D721Med (cell line): Measurements from ENCODE around the gene PCNX3.

ENCODE experiments used
- DNase-seq: peaks from one replicate; pipeline ENCODE4 v3.0.0; 2011; ENCODE audit warnings: low spot score; ENCODE audit not compliant: insufficient read length
- FAIRE-seq: peaks from 2 replicates; lab custom pipeline; 2011; peaks lifted over from hg19 to GRCh38; lab: Jason Lieb, UNC
- CTCF ChIP-seq: IDR thresholded peaks from 2 replicates; pipeline ENCODE4 v1.5.1; 2012; ENCODE audit warnings: mild to moderate bottlenecking, control low read depth; ENCODE audit not compliant: insufficient read depth; ENCODE audit errors: missing control alignments

PCNX3 gene

GRCh38 chr11:65581928-65582327 lies 33.6 kb upstream of the PCNX3 start:
- no peak for TF ChIP-seq CTCF
- DNase-seq (no peak), FAIRE-seq (no peak)

DNA sequence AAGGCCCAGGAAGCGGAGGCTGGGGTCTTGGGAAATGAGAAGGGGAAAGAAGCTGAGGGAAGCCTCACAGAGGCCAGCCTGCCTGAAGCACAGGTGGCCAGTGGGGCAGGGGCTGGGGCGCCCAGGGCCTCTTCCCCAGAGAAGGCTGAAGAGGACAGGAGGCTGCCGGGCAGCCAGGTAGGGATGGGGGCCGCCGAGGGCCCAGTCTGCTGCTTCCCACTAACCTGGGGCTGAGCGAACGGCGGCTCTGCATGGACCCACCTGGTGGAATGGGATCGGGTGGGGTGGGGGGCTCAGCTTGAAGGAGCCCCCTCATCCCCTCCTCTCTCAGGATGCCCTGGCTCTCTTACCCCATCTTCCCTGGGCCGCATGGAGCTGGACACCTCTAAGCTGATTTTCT lies 32.0 kb upstream of the PCNX3 start:
- DNase-seq (no peak), FAIRE-seq (no peak)
- no peak for TF ChIP-seq CTCF

- TF ChIP-seq CTCF = no peak
- FAIRE-seq = no peak
Observed at GRCh38 chr11:65584106-65584505, 31.5 kb upstream of the PCNX3 start.

DNA sequence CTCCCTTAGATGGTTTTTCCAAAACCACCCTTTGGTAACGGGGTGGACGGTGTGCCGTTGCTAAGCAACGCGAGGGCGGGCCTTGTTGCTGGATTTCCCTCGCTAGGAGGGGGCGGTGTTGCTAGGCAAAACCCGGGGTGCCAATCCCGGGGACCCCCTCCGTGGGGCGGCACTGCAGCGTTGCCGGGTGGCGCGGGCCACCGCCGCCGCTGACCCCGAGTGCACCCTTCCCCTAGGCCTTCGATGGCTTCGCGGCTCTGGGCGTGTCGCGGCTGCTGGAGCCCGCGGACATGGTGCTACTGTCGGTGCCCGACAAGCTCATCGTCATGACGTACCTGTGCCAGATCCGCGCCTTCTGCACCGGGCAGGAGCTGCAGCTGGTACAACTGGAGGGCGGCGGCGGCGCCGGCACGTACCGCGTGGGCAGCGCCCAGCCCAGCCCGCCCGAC lies 30.8 kb upstream of the PCNX3 start:
- TF ChIP-seq CTCF = no peak
- no peak for FAIRE-seq
- no peak for DNase-seq

More at GRCh38 chr11:65584106-65584505, 31.5 kb upstream of the PCNX3 start:
- no peak for DNase-seq

- no peak for TF ChIP-seq CTCF
- FAIRE-seq = no peak
- DNase-seq = no peak
Observed at GRCh38 chr11:65585396-65586246, 30.0 kb upstream of the PCNX3 start.

- FAIRE-seq (no peak), DNase-seq (no peak)
- TF ChIP-seq CTCF = no peak
Observed at GRCh38 chr11:65586247-65586630, 29.3 kb upstream of the PCNX3 start.

- FAIRE-seq (no peak), DNase-seq (no peak)
- TF ChIP-seq CTCF = no peak
Observed at GRCh38 chr11:65586676-65587075, 28.9 kb upstream of the PCNX3 start.
